HCT116 (cell line): ENCODE results near the gene SDK1.

Experiments
- CTCF ChIP-seq, 3 experiments: fragments of 200-600 bp in 1 of 3; sonication (generic) in 1 of 3; IDR thresholded peaks in 2 of 3; conservative IDR thresholded peaks in 1 of 3; 2 replicates each; pipeline ENCODE4 v1.5.1; 2012 to 2017; ENCODE audit warnings: low read depth in 2 of 3, low read length in 2 of 3, antibody characterized with exemption in 1 of 3, borderline replicate concordance in 1 of 3, control low read depth in 1 of 3, mild to moderate bottlenecking in 1 of 3, mixed read lengths in 1 of 3, mixed run types in 1 of 3, moderate library complexity in 1 of 3; ENCODE audit not compliant: insufficient read depth in 1 of 3
- SP1 ChIP-seq: IDR thresholded peaks from 2 replicates; pipeline ENCODE4 v1.6.1; 2012; ENCODE audit warnings: low read depth

- TF ChIP-seq SP1 (no peak), CTCF (IDR thresholded peaks at IDR 0.05 in 2 of 3, conservative IDR thresholded peaks at IDR 0.05 in 1 of 3; ENCODE audit: borderline replicate concordance in 1 of 3, insufficient read depth in 1 of 3, low read depth in 2 of 3, low read length in 2 of 3) (no peak)
These were observed 678.7 kb downstream of the SDK1 start for GRCh38 chr7:3979611-3980299.
